Right atrium auricular region (tissue), 2 donors: ENCODE results near the gene CD96. TPM values are rescaled to one million over a fixed set of nuclear protein-coding genes. Genes with fewer than 3 reads are reported as not detected.

ENCODE experiments used
- DNase-seq: peaks from one replicate; pipeline ENCODE4 v3.0.0-alpha.2; 2019; ENCODE audit warnings: low spot score
- H3K27ac ChIP-seq, 2 donors: fragments of 200-600 bp; sonication (generic); 1 replicate in 1 of 2; 2 replicates in 1 of 2; pipeline ENCODE4 v1.5.1; 2016 to 2019
- H3K27me3 ChIP-seq, 2 donors: fragments of 200-600 bp; sonication (generic); one replicate each; pipeline versions ENCODE4 v1.5.1 to v1.6.0; 2017 to 2019
- H3K36me3 ChIP-seq: fragments of 200-600 bp; sonication (generic); one replicate; pipeline ENCODE4 v1.5.1; 2016
- H3K4me1 ChIP-seq, 2 donors: fragments of 200-600 bp; sonication (generic); one replicate each; pipeline versions ENCODE4 v1.5.1 to v1.6.0; 2017 to 2019
- H3K4me3 ChIP-seq, 2 donors: fragments of 200-600 bp; sonication (generic); 1 replicate in 1 of 2; 2 replicates in 1 of 2; pipeline ENCODE4 v1.5.1; 2017 to 2019; ENCODE audit warnings: mild to moderate bottlenecking in 1 of 2, moderate library complexity in 1 of 2
- H3K9me3 ChIP-seq, 2 donors: fragments of 200-600 bp; sonication (generic); one replicate each; pipeline ENCODE4 v1.5.1; 2019
- total RNA-seq, 2 donors: library from RNA; depleted of rRNA; stranded (reverse); fragments of >200 nt; gene quantifications; one replicate each; pipeline ENCODE4 v1.1.0, GENCODE V29; 2016
- TF ChIP-seq, protein P1 (sequence below), 2 donors: fragments of 200-600 bp; sonication (generic); IDR thresholded peaks; one replicate each; pipeline ENCODE4 v1.5.1; 2019; ENCODE audit warnings: antibody characterized with exemption in 2 of 2

The CD96 gene
- total RNA-seq, 2 donors from 2014 or later = 0.55 to 0.85 TPM

DNA sequence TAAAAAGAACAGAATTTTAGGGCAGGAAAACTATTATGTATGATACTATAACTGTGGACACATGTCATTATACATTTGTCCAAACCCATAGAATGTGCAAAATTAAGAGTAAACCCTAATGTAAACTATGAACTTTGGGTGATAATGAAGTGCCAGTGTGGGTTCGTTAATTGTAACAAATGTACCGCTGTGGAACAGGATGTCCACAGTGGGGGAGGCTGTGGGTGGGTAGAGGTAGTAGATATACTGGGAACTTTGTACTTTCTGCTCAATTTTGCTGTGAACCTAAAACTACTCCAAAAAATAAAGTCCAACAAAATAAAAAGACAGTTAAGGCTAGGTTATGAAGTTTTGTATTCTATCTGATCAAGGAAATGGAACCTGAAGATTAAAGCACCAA, 24.8 kb downstream of the CD96 start:
- DNase-seq = no peak
- Histone ChIP-seq H3K9me3 (no peaks in the 10 kb centered on the region), H3K4me3 (no peak overlapping the region), H3K36me3 (no peaks in the 10 kb centered on the region), H3K27ac (no peak overlapping the region), H3K4me1 (no peaks in the 10 kb centered on the region), H3K27me3 (no peaks in the 10 kb centered on the region)
- TF ChIP-seq, protein P1, sequence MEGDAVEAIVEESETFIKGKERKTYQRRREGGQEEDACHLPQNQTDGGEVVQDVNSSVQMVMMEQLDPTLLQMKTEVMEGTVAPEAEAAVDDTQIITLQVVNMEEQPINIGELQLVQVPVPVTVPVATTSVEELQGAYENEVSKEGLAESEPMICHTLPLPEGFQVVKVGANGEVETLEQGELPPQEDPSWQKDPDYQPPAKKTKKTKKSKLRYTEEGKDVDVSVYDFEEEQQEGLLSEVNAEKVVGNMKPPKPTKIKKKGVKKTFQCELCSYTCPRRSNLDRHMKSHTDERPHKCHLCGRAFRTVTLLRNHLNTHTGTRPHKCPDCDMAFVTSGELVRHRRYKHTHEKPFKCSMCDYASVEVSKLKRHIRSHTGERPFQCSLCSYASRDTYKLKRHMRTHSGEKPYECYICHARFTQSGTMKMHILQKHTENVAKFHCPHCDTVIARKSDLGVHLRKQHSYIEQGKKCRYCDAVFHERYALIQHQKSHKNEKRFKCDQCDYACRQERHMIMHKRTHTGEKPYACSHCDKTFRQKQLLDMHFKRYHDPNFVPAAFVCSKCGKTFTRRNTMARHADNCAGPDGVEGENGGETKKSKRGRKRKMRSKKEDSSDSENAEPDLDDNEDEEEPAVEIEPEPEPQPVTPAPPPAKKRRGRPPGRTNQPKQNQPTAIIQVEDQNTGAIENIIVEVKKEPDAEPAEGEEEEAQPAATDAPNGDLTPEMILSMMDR (IDR thresholded peaks at IDR 0.05) = no peak

DNA sequence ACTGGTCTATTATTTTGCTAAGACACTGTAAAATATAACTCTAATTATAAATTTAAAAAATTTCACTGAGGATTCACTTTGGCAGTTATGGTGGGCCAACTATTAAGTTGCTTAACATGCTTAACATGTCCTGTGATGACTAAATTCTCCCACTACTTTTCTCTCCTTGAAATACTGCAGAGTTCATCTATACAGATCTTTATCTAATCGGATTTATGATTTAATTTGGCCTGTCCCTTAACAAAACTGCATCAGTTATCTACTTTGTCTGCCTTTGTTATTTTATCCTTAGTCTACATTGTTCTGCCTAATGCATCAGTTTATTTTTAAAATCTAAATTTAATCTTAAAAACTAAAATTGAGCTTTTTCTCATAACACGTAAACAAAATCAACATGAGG, 26.4 kb downstream of the CD96 start:
- Histone ChIP-seq H3K9me3 (no peaks in the 10 kb centered on the region), H3K4me3 (no peak overlapping the region), H3K4me1 (no peaks in the 10 kb centered on the region), H3K27me3 (no peaks in the 10 kb centered on the region), H3K36me3 (no peaks in the 10 kb centered on the region), H3K27ac (no peak overlapping the region)
- DNase-seq = no peak
- TF ChIP-seq, protein P1 (IDR thresholded peaks at IDR 0.05) = no peak

DNA sequence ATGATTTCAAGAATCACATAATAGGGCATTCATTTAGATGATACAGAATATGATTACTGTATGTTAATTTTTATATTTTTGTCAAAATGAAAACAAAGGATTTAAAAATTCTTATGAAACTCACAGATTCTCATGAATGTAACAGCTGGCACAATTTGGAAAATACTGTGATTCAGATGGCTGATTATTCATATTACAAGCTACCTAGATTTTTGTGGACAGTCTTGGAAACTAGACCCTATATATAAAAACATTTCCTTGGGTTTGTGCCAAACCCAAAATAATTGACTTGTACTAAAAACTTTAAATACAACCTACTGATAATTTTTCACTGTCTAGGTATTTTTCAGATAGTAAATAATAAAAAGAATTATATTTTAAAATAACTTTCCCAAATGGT, 26.9 kb downstream of the CD96 start:
- no peak for DNase-seq
- H3K4me1 ChIP-seq = no peaks in the 10 kb centered on the region
- H3K36me3 ChIP-seq = no peaks in the 10 kb centered on the region
- no peak overlapping the region for H3K4me3 ChIP-seq
- H3K9me3 ChIP-seq = no peaks in the 10 kb centered on the region
- no peaks in the 10 kb centered on the region for H3K27me3 ChIP-seq
- TF ChIP-seq, protein P1 (IDR thresholded peaks at IDR 0.05) = no peak
- no peak overlapping the region for H3K27ac ChIP-seq

DNA sequence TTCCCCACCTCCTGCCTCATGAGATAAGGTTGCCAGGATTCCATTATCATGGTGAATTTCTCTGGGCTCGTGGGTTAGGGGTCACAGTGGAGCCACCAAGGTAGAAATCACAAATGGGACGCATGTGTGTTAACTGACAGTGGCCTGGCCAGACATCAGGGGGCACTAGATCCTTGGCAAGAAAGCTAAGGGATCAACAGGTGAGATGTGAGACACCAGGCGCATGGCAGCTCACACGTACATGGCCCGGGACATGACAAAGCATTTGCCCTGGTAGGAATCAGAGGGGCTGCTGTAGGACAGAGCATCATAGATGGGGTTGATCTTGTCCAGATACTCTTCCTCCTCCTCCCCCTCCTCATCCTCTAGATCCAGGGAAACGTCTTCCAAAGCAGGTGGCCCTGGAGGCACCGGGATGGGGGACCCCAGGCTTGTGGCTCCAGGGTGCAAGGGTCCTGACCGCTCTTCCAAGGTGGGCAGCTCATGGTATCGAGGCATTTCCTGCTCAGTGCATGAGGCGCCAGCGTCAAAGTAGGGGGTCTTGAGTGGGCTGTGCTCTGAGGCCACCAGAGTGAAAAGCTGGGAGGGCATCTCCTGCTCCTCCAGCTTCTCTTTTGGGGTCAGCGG, 28.5 kb downstream of the CD96 start:
- Histone ChIP-seq H3K27me3 (no peaks in the 10 kb centered on the region), H3K4me3 (no peak overlapping the region), H3K27ac (no peak overlapping the region), H3K9me3 (no peaks in the 10 kb centered on the region), H3K4me1 (no peaks in the 10 kb centered on the region), H3K36me3 (no peaks in the 10 kb centered on the region)
- TF ChIP-seq, protein P1 (IDR thresholded peaks at IDR 0.05) = no peak
- DNase-seq = no peak

DNA sequence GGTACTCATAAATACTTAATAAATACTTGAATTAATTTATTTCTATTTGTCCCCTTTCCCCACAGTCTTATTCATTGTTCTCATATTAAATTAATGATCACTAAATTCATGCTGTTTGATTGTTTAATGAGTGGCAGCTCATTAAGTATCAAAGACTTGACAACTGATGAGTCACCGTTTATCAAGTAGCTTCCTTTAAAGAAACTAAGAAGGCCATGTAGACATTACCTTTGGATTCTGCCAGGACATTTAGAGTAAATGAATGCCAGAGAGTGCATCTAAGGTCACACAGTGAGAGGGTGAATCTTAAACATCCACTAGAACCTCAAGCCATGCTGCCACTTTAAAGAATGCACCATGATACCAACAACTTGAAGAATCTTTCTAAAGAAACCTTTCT, 29.3 kb downstream of the CD96 start:
- Histone ChIP-seq H3K9me3 (no peaks in the 10 kb centered on the region), H3K4me1 (no peaks in the 10 kb centered on the region), H3K27ac (no peak overlapping the region), H3K36me3 (no peaks in the 10 kb centered on the region), H3K4me3 (no peak overlapping the region), H3K27me3 (no peaks in the 10 kb centered on the region)
- no peak for DNase-seq
- TF ChIP-seq, protein P1 (IDR thresholded peaks at IDR 0.05) = no peak

DNA sequence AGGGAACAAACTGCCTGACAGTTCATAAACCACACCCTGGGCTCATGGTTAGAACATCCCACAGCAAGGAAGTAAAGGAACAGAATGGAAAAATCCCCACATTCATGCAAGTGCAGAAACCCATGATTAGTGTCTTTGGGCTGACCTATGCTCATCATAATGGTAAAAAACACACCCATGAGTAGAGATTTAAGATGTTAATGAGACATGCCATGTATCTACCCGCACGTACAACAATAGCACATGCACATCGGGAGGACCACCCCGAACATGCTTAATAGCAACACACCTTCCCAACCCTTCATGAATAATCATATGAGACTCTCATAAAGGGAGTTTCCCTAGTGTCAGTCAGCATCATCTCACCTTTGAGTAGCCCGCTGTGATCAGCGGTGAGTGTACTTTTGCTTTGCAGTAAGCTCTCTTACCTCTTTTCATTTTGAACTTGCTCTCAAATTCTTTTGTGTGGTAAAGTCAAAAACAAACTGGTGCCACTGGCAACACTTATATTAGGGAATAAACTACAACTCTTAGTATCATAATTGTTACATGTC, 30.0 kb downstream of the CD96 start:
- no peak overlapping the region for H3K4me3 ChIP-seq
- no peaks in the 10 kb centered on the region for H3K36me3 ChIP-seq
- H3K27me3 ChIP-seq = no peaks in the 10 kb centered on the region
- TF ChIP-seq, protein P1 (IDR thresholded peaks at IDR 0.05) = no peak
- no peak for DNase-seq
- no peaks in the 10 kb centered on the region for H3K4me1 ChIP-seq
- H3K9me3 ChIP-seq = no peaks in the 10 kb centered on the region
- H3K27ac ChIP-seq = no peak overlapping the region
